Right lobe of liver (tissue), 6 donors: ENCODE results near the gene CSNK1G2. TPM values are rescaled to one million over a fixed set of nuclear protein-coding genes. Genes with fewer than 3 reads are reported as not detected.

Source experiments
- ATAC-seq, 4 donors: fragments of 200-7000 bp; cut with Tn5 transposase; one replicate each; pipeline ENCODE4 v1.9.1; 2020; ENCODE audit warnings: mild to moderate bottlenecking in 4 of 4, moderate library complexity in 4 of 4
- DNase-seq, 3 donors: peaks; one replicate each; pipeline ENCODE4 v3.0.0-alpha.2; 2020
- H3K27ac ChIP-seq, 3 donors: fragments of 200-600 bp; one replicate each; pipeline ENCODE4 v1.8.0; 2022
- H3K27me3 ChIP-seq, 2 donors: fragments of 200-600 bp; one replicate each; pipeline ENCODE4 v1.8.0; 2022
- H3K36me3 ChIP-seq, 4 donors: fragments of 200-600 bp; sonication (generic) in 1 of 4; one replicate each; pipeline versions ENCODE4 v1.5.1 to v1.8.0; 2017 to 2022; ENCODE audit warnings: control low read depth in 1 of 4
- H3K4me1 ChIP-seq, 4 donors: fragments of 200-600 bp; sonication (generic) in 1 of 4; one replicate each; pipeline versions ENCODE4 v1.5.1 to v1.8.0; 2017 to 2022; ENCODE audit warnings: control low read depth in 1 of 4
- H3K4me3 ChIP-seq, 3 donors: fragments of 200-600 bp; one replicate each; pipeline ENCODE4 v1.8.0; 2022
- H3K9me3 ChIP-seq, 4 donors: fragments of 200-600 bp; sonication (generic) in 1 of 4; one replicate each; pipeline versions ENCODE4 v1.5.1 to v1.8.0; 2017 to 2022; ENCODE audit warnings: control low read depth in 1 of 4
- POLR2A ChIP-seq: fragments of 450-650 bp; IDR thresholded peaks from one replicate; pipeline ENCODE4 v1.6.1; 2017; ENCODE audit warnings: antibody characterized with exemption, mild to moderate bottlenecking
- WGBS: methylation state at CpG from one replicate; pipeline ENCODE4 v1.1.6; 2018; ENCODE audit warnings: low coverage, low lambda C conversion rate; ENCODE audit not compliant: insufficient coverage; ENCODE audit errors: missing lambda C conversion rate; 5-methylcytosine and 5-hydroxymethylcytosine counted together
- intact Hi-C, 2 donors: fragments of 100-400 bp; cut with DNase I; formaldehyde crosslinking; loops; one replicate each; pipeline versions ENCODE4 v1.11.2 to v1.14.1; 2022
- total RNA-seq, 6 experiments: library from RNA; depleted of rRNA in 2 of 6; stranded (reverse); fragments of >200 nt in 2 of 6; fragmentation: NEBNext Ultra II Directional in 3 of 6; extraction: Animal tissue kit (Norgen Biotek cat#: 25700) in 3 of 6; gene quantifications; one replicate each; pipeline versions ENCODE4 v1.1.0 to v1.2.4, GENCODE V29; 2016 to 2023
- TF ChIP-seq, protein P1 (sequence below), 4 donors: fragments of 200-600 bp in 3 of 4; fragments of 450-650 bp in 1 of 4; IDR thresholded peaks; one replicate each; pipeline versions ENCODE4 v1.5.1 to v1.8.0; 2016 to 2022; ENCODE audit warnings: antibody characterized with exemption in 4 of 4, mild to moderate bottlenecking in 2 of 4
- donor health status: DM: no; HTN: yes; CAD: no.
- donor health status: DM: no; HTN: no; CAD: no.
- donor health status: DM: no; HTN: no; CAD: no.
- donor health status: DM: no; HTN: yes; CAD: no.
- donor health status: DM: no; HTN: yes; CAD: no.

The CSNK1G2 gene
- total RNA-seq, 6 experiments from 2014 or later, result 14.4 to 35.2 (median 22.6) TPM

GRCh38 chr19:1999856-2000515 lies 59.0 kb downstream of the CSNK1G2 start:
- Histone ChIP-seq H3K27ac (no peak overlapping the region), H3K4me3 (no peak overlapping the region), H3K4me1 (no peaks in the 10 kb centered on the region), H3K9me3 (no peaks in the 10 kb centered on the region), H3K27me3 (no peaks in the 10 kb centered on the region), H3K36me3 (peaks cover 0 to 14% (median 5%) of the 10 kb centered on the region in 4 donors)
- no peak for TF ChIP-seq POLR2A
- TF ChIP-seq, protein P1, sequence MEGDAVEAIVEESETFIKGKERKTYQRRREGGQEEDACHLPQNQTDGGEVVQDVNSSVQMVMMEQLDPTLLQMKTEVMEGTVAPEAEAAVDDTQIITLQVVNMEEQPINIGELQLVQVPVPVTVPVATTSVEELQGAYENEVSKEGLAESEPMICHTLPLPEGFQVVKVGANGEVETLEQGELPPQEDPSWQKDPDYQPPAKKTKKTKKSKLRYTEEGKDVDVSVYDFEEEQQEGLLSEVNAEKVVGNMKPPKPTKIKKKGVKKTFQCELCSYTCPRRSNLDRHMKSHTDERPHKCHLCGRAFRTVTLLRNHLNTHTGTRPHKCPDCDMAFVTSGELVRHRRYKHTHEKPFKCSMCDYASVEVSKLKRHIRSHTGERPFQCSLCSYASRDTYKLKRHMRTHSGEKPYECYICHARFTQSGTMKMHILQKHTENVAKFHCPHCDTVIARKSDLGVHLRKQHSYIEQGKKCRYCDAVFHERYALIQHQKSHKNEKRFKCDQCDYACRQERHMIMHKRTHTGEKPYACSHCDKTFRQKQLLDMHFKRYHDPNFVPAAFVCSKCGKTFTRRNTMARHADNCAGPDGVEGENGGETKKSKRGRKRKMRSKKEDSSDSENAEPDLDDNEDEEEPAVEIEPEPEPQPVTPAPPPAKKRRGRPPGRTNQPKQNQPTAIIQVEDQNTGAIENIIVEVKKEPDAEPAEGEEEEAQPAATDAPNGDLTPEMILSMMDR (IDR thresholded peaks at IDR 0.05), result no peak
- 89% methylated on average over 7 of the region's 26 CpGs for WGBS
- peak in 1 of 4 donors; percentile 34 for ATAC-seq
- intact Hi-C loops, result no loop called here
- DNase-seq, result no peak

DNA sequence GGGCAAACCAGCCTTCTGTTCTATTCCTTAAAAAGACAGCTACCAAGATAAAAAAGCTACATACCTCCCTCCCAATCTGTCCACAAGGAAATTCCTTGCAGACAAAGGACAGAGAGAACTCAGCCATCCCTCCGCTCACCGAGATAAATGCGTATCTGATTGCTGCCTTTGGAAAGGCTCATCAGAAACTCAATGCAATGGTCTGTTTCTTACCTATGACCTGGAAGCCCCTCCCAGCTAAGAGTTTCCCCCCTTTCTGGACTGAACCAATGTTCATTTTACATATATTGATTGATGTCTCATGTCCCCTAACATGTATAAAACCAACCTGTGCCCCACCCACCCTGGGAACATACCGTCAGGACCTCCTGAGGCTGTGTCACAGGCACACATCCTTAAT lies 62.9 kb downstream of the CSNK1G2 start:
- no peak overlapping the region for H3K27ac ChIP-seq
- no peak overlapping the region for H3K4me3 ChIP-seq
- ATAC-seq (no peak), DNase-seq (no peak)
- TF ChIP-seq POLR2A, result no peak
- TF ChIP-seq, protein P1 (IDR thresholded peaks at IDR 0.05), result no peak
- WGBS, result 100% methylated on average over 1 of the region's 4 CpGs
- H3K36me3 ChIP-seq, result peaks cover 0 to 10% (median 1%) of the 10 kb centered on the region in 4 donors
- intact Hi-C loops, result no loop called here
- no peaks in the 10 kb centered on the region for H3K27me3 ChIP-seq
- no peaks in the 10 kb centered on the region for H3K4me1 ChIP-seq
- H3K9me3 ChIP-seq, result no peaks in the 10 kb centered on the region

GRCh38 chr19:2010135-2010668 lies 69.2 kb downstream of the CSNK1G2 start:
- H3K36me3 ChIP-seq, result no peaks in the 10 kb centered on the region
- DNase-seq, result no peak
- TF ChIP-seq, protein P1 (IDR thresholded peaks at IDR 0.05), result no peak
- TF ChIP-seq POLR2A, result no peak
- no peaks in the 10 kb centered on the region for H3K4me1 ChIP-seq
- intact Hi-C loops, result loop anchor here in 1 of 2 donors (5.0 kb wide), 1 partner anchor 63 kb away; no protein-coding TSS in a partner anchor
- WGBS, result 79% methylated on average over 4 of the region's 20 CpGs
- H3K4me3 ChIP-seq, result no peak overlapping the region
- H3K27ac ChIP-seq, result no peak overlapping the region
- no peaks in the 10 kb centered on the region for H3K27me3 ChIP-seq
- H3K9me3 ChIP-seq, result no peaks in the 10 kb centered on the region
- ATAC-seq, result no peak

DNA sequence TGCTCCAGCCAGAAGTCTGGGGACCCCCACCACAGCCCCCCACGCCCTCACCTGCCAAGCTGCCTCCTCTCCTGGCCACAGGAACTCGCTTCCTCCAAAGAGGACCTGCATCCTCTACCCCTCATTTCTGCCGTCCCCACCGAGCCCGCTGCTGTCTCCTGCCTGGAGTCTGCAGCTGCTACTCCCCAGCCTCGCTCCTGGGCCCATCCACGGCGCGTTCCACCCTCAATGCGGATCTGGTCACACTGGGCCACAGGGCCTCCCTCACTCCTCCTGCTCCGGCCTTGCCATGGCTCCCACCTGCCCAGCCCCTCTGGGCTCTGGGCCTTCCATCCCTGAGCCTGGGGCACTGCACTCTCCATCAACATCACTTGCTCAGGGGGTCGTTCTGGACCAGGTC lies 70.2 kb downstream of the CSNK1G2 start:
- Histone ChIP-seq H3K9me3 (no peaks in the 10 kb centered on the region), H3K36me3 (no peaks in the 10 kb centered on the region), H3K27ac (no peak overlapping the region), H3K4me1 (no peaks in the 10 kb centered on the region), H3K4me3 (no peak overlapping the region), H3K27me3 (no peaks in the 10 kb centered on the region)
- TF ChIP-seq, protein P1 (IDR thresholded peaks at IDR 0.05), result no peak
- TF ChIP-seq POLR2A, result no peak
- ATAC-seq (no peak), DNase-seq (no peak)
- WGBS, result 54% methylated on average over 2 of the region's 12 CpGs
- intact Hi-C loops, result loop anchor here in 1 of 2 donors (5.0 kb wide), 1 partner anchor 64 kb away; no protein-coding TSS in a partner anchor
